Ovary (tissue), 3 donors: ENCODE data around the gene MSL3.

Experiments
- CTCF ChIP-seq, 3 donors: fragments of 450-650 bp in 2 of 3; fragments of 200-600 bp in 1 of 3; IDR thresholded peaks; one replicate each; pipeline versions ENCODE4 v1.5.1 to v1.8.0; 2016 to 2022; ENCODE audit warnings: antibody characterized with exemption in 3 of 3, mild to moderate bottlenecking in 1 of 3
- POLR2A ChIP-seq: fragments of 450-650 bp; IDR thresholded peaks from one replicate; pipeline ENCODE4 v1.6.1; 2017; ENCODE audit warnings: antibody characterized with exemption, mild to moderate bottlenecking, moderate library complexity
- donor health status: DM: no; HTN: no; CAD: no.

- TF ChIP-seq CTCF (IDR thresholded peaks at IDR 0.05) (no peak), POLR2A (no peak)
Measured at GRCh38 chrX:11781734-11782370, 23.8 kb downstream of the MSL3 start.
